NT2/D1 (cell line): Measurements from ENCODE around the gene CHST6.

Experiments used
- SUZ12 ChIP-seq: IDR thresholded peaks from 2 replicates; pipeline ENCODE4 v1.6.1; 2011; ENCODE audit not compliant: insufficient read length, insufficient read depth; ENCODE audit errors: extremely low read depth
- YY1 ChIP-seq: IDR thresholded peaks from 2 replicates; pipeline ENCODE4 v1.6.1; 2011; ENCODE audit not compliant: insufficient read length, insufficient read depth
- ZNF274 ChIP-seq: IDR thresholded peaks from 2 replicates; pipeline ENCODE4 v1.6.1; 2011; ENCODE audit warnings: mild to moderate bottlenecking, low read depth, low read length

- TF ChIP-seq YY1 (no peak), ZNF274 (no peak), SUZ12 (no peak)
Measured at GRCh38 chr16:75458029-75458428, 37.2 kb downstream of the CHST6 start.
